Measurements from ENCODE around the gene PAOX. TPM values are rescaled to one million over a fixed set of nuclear protein-coding genes. Genes with fewer than 3 reads are reported as not detected.

The PAOX gene
- total and polyA plus RNA-seq, 2 of the 13 experiments (the other 11 are each of a cell fraction or from before 2014, with no cell fraction given) = 0.49 to 0.77 TPM

GRCh38 chr10:133394064-133394663 is 15.1 kb downstream of the PAOX start, which contains the start of gene MTG1 (continued):
- TF ChIP-seq NR2F1 (CRISPR knock-in tag; IDR thresholded peaks at IDR 0.05) (peak in 1 of 2 experiments; percentile 40; a peak in 2 of 4 replicates), ZNF138 (CRISPR knock-in tag; IDR thresholded peaks at IDR 0.05; ENCODE audit: low read depth) (no peak), ZFP90 (CRISPR knock-in tag; IDR thresholded peaks at IDR 0.05; ENCODE audit: borderline replicate concordance) (0 out of 2 replicates have a peak, but pooled peaks have one; percentile 73), MEIS2 (CRISPR knock-in tag; IDR thresholded peaks at IDR 0.05) (no peak; the same call in 1 of the 2 replicates), ZNF792 (CRISPR knock-in tag; IDR thresholded peaks at IDR 0.05) (peak; percentile 67; the same call in 1 of the 2 replicates), ZNF691 (CRISPR knock-in tag; IDR thresholded peaks at IDR 0.05; ENCODE audit: borderline replicate concordance, low read depth) (no peak), TARDBP (CRISPR knock-in tag; IDR thresholded peaks at IDR 0.05) (0 out of 2 replicates have a peak, but pooled peaks have one; percentile 66), PCBP1 (IDR thresholded peaks at IDR 0.05; ENCODE audit: borderline replicate concordance, low read depth, low read length) (no peak), ZNF784 (CRISPR knock-in tag; IDR thresholded peaks at IDR 0.05; ENCODE audit: borderline replicate concordance) (peak; percentile 94), CBX1 (IDR thresholded peaks at IDR 0.05; ENCODE audit: low read depth) (peak; percentile 51), ZNF7 (CRISPR knock-in tag; IDR thresholded peaks at IDR 0.05) (no peak), SMAD9 (CRISPR knock-in tag; IDR thresholded peaks at IDR 0.05) (no peak), EED (CRISPR knock-in tag; IDR thresholded peaks at IDR 0.05) (0 out of 2 replicates have a peak, but pooled peaks have one; percentile 33), RXRA (CRISPR knock-in tag; IDR thresholded peaks at IDR 0.05) (peak; percentile 91), HMGXB4 (CRISPR knock-in tag; IDR thresholded peaks at IDR 0.05; ENCODE audit: borderline replicate concordance in 1 of 2, low read depth in 1 of 2) (peak; percentile 88 to 91), RBM22 (optimal IDR thresholded peaks at IDR 0.05; ENCODE audit: low read length) (no peak), GABPB1 (CRISPR knock-in tag; IDR thresholded peaks at IDR 0.05) (peak; percentile 98), ZNF749 (CRISPR knock-in tag; IDR thresholded peaks at IDR 0.05; ENCODE audit: borderline replicate concordance) (peak; percentile 95; the same call in 1 of the 2 replicates), PHF21A (CRISPR knock-in tag; IDR thresholded peaks at IDR 0.05) (peak; percentile 82), HES4 (CRISPR knock-in tag; IDR thresholded peaks at IDR 0.05; ENCODE audit: borderline replicate concordance) (peak; percentile 97), ZNF232 (CRISPR knock-in tag; IDR thresholded peaks at IDR 0.05; ENCODE audit: borderline replicate concordance) (peak; percentile 81; the same call in 1 of the 2 replicates), RFX1 (IDR thresholded peaks at IDR 0.05) (no peak), ATF4 (CRISPR knock-in tag; IDR thresholded peaks at IDR 0.05) (no peak)

Data from HepG2 (cell line).